Measurements from ENCODE around the gene PRDM16.

DNA sequence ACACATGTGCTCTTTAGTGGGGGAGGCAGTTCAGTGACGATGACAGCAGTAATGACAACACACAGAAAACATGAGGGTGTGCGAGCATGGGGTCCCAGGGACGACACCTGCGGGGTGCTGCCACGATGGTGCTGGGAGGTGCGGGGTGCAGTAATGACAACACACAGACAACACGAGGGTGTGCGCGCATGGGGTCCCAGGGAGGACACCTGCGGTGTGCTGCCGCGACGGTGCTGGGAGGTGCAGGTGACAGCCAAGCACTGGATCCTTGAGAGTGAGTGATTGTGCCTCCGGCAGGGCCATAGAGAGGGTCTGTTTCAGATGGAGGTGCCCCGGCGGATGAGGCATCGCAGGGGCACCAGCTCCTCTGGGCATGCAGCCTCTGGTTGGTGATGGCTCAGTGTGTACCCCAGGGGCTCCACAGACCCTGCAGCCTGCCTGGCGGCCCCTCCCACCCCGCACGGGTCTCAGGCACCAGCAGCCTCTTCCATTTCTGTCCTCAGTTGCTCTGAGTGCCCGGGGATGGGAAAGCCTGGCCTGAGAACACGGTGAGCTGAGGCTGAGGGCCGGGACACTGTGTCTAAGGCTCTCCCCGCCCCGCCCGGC, 193.8 kb downstream of the PRDM16 start:
- TF ChIP-seq, protein P1, sequence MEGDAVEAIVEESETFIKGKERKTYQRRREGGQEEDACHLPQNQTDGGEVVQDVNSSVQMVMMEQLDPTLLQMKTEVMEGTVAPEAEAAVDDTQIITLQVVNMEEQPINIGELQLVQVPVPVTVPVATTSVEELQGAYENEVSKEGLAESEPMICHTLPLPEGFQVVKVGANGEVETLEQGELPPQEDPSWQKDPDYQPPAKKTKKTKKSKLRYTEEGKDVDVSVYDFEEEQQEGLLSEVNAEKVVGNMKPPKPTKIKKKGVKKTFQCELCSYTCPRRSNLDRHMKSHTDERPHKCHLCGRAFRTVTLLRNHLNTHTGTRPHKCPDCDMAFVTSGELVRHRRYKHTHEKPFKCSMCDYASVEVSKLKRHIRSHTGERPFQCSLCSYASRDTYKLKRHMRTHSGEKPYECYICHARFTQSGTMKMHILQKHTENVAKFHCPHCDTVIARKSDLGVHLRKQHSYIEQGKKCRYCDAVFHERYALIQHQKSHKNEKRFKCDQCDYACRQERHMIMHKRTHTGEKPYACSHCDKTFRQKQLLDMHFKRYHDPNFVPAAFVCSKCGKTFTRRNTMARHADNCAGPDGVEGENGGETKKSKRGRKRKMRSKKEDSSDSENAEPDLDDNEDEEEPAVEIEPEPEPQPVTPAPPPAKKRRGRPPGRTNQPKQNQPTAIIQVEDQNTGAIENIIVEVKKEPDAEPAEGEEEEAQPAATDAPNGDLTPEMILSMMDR (conservative IDR thresholded peaks at IDR 0.05) = no peak
- TF ChIP-seq ZFX (IDR thresholded peaks at IDR 0.05) = no peak

Measured in C4-2B (cell line).